Activated T-cell treated with anti-CD3 and anti-CD28 coated beads for 24 hours (primary cell): ENCODE data around the gene NRXN3.

Source experiments
- DNase-seq: peaks from one replicate; pipeline ENCODE4 v3.0.0-alpha.2; 2020; ENCODE audit warnings: low read depth

NRXN3 gene

GRCh38 chr14:78173346-78174035 is 3.3 kb downstream of the NRXN3 start:
- no peak for DNase-seq

DNA sequence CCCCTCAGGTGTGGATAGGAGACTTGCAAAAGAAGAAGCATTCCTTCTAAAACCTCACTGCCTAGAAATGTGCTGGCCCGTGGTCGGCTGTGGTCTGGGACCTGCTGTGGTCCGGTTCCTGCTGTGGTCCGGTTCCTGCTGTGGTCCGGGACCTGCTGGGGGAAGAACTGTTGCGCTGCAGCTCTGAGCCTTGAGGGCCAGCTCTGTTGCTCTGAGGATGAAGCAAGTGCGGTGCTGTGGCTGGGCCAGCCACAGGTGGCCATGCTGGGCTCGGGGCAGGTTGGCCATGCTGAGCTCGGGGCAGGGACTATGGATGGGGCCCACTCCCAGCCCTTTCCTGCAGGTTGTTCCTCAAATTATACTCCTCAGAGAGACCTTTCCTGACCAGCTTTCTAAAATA is 5.2 kb downstream of the NRXN3 start:
- no peak for DNase-seq

DNA sequence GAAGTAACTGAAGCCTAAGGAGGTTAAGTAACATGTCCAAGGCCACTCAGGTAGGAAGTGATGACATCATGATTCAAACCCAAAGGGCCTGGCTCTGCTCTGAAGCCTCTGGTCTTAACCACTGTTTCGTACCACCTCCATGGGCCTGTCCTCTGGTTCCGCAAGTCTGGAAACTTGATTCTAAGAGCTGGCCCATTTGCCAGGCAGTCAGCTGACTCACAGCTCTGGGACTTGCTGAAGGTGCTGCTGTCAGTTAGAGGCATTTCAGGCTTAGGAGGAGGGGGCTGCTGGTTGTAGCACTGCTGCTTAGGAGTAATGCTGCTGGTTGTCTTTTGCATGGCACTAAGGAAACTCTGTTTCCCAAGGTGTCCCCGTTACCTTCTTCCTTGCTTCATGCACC is 7.9 kb downstream of the NRXN3 start:
- no peak for DNase-seq

GRCh38 chr14:78178971-78179370 is 8.8 kb downstream of the NRXN3 start:
- DNase-seq, result no peak

GRCh38 chr14:78181270-78181669 is 11.1 kb downstream of the NRXN3 start:
- DNase-seq, result no peak

DNA sequence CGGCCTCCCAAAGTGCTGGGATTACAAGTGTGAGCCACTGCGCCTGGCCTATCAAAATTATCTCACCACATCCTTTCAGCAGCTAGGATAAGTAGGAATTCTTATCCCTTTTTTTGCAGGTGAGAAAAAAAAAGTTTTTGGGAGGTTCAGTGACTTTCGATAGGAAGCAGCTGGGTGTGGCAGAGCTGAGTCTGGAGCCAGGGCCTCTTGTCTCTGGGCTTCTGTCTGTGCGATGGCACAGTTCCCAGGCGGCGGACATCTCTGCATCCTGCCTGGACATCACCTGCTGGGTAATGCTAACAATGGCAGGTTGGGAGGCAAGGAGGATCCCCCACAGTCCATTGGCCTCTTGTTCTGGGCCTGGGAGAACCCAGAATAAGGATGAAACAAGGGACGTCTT is 12.5 kb downstream of the NRXN3 start:
- no peak for DNase-seq

- DNase-seq, result no peak
Observed at GRCh38 chr14:78184157-78184556, 14.0 kb downstream of the NRXN3 start.

DNA sequence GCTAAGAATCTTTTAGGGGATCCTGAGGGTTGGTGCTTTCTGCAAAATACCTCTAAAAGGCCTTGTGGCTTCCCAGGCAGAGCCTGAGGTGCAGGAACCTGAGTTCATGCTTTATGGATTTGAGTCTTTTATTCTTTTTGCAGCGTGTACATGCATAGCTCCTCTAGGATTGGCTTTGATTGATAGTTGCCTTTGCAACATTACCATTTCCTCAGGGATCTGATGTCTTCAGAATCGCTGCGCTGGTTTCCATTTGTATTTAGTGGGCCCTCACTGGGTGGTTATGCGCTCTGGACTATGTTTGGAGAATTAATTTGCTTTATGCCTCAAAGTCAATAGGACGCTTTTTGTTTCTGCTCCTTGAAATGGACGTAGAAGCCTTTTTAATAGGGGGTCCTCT is 16.1 kb downstream of the NRXN3 start:
- no peak for DNase-seq

GRCh38 chr14:78188882-78189281 is 18.7 kb downstream of the NRXN3 start:
- no peak for DNase-seq

- DNase-seq, result no peak
Observed at GRCh38 chr14:78195431-78195830, 25.3 kb downstream of the NRXN3 start.

- no peak for DNase-seq
Observed at GRCh38 chr14:78196323-78196722, 26.1 kb downstream of the NRXN3 start.

DNA sequence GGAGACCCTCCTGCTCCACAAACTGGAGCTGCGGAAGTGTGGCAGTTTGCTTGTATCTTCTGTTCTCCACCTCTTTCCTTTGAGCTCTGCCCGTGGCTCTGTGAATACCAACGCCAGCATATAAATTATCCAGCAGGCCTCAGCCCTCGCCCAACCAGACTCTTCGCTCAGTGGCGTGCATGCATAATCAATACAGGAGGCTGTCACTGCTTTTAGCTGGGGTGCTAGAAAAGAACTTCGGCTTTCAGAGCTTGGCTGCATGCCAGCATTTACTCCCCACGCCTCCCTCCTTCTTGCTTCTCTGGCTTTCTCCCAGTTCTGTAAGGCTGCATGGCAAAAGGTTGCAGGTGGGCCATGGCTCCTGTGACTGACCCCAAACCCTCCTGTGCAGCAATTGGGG is 26.9 kb downstream of the NRXN3 start:
- no peak for DNase-seq

DNA sequence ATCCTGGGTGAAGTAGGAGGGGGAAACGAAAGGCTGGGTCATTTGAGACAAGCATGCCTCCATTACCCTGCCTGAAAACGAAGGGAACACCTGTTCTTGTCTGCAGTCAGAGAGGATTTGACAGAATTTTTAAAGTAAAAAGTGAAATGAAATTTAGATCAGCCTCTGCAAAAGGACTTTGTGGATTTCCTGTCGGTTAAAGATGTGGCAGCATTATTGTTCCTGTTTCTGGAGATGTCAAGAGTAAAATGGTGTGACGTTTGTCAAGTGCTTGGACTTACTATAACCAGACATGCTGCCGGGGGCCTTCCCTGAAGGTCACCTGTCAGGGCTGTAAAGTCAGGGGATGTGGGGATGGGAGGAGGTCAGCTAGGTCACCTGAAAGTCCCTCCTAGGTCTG is 32.0 kb downstream of the NRXN3 start:
- no peak for DNase-seq

DNA sequence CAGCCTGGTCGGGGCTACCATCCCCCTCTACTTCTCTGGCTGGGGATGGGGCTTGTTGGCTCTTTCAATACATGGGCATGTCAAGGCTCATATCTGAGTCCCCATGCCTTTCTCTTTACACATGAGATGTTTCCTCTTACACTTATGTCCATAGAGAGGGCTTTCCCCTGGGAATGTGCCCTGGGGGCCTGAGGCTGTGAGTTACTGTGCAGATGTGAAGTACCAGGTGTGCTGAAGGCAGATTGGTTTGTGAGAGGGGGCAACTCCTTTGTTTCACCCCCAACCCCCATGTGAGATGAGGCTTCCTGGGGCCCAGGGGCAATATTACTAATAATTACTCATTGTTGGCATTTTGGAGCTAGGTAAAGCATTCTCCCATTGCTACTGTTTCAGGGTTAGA is 32.8 kb downstream of the NRXN3 start:
- DNase-seq, result no peak

GRCh38 chr14:78207414-78207813 is 37.2 kb downstream of the NRXN3 start:
- DNase-seq, result no peak

GRCh38 chr14:78220273-78220672 is 50.1 kb downstream of the NRXN3 start:
- no peak for DNase-seq

- DNase-seq, result no peak
Observed at GRCh38 chr14:78222746-78223145, 52.6 kb downstream of the NRXN3 start.

- DNase-seq, result no peak
Observed at GRCh38 chr14:78227248-78228077, 57.3 kb downstream of the NRXN3 start.

DNA sequence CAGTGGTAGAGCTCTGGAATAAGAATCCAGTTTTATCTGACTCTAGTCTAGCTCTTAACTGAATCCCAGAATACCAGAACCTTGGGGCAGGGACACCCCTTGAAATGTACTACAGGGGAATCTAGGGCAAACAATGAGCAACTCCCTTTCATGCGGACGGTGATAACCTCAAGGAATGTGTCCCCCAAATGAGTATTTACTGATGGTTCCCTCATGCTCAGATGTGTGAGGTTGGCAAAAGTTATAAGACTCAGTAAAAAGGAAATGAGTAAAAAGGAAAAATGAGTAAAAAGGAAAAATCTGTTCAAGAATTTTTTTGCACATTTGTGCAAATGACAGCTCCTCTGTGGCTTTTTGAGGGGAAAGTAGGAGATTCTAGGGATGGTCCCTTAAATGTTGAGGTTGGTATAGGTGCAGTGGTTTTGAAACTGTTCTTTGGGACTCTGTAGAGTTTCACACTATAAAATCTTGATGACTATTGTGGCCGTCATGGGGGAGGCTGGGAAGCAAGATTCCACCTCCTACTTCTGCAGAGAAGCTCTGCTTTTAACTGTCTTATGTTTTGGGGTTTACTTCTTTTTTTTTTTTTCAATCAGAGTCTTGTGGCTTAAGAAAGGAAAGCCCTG is 58.6 kb downstream of the NRXN3 start:
- DNase-seq, result no peak

DNA sequence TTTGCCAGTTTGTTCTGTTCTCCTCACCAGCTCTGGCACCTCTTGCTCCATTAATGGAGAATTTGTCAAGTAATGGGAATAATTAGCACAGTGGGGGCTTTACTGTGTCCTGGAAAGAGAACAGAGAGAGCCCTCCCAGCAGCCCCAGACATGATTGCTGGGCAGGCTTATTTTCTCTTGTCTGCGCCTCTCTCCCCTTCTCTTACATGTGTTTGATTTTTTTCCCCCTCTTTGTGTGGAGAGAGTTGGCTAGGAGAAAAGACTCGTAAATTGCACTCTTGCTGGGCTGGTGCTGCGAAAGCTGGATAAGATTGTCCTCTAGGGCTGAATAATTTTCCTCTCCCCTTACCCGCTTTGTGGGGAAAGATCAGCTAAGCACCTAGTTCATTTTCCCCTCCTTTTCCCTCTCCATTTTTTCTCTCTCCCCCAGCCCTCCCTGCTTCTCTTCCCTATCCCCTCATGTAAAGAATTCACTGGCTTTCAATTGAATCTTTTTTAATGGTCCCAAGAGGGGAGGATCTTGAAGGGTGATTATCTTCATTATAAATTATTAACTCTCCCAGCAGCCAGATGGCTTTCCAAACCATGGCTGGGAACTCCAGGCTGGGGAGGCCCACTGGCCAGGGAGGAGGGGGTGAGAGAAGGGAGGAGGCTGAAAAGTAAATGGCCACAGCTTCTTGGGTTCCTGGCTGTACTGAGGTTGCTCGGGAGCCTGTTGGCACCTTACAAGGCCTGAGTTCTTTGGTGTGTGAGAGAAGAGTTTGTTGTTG is 62.2 kb downstream of the NRXN3 start:
- DNase-seq, result no peak

DNA sequence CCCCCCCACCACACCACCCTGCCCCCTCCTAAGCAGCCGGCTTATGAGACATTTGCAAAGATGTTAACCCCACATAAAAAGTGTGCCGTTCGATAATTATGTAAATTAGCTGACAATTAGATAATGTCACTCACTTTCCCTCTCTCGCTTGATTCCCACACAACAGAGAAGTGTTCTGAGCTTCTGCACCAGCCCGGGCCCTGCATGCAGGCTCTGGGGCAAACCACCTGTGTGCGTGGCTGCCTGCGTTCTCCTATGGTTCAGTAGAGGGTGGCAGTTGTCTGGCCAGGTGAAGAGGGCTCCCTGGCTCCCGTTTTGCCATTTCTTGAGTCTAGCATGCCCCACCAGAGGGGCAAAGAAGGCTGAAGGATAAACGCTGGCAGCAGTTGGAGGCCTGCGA is 68.0 kb downstream of the NRXN3 start:
- no peak for DNase-seq

- DNase-seq, result no peak
Observed at GRCh38 chr14:78240567-78240966, 70.4 kb downstream of the NRXN3 start.
